NCI-H2107 treated with DMSO at 0.1 percent for 48 hours (cell line): ENCODE data around the gene YAP1.
"Not testable (repeated sequence)": the region's sequence is repeated elsewhere in the genome, so short reads cannot be mapped to it uniquely, and the experiment has no call there.

ENCODE experiments used
- DNase-seq: peaks from one replicate; lab custom pipeline; 2025; ENCODE audit not compliant: unreplicated experiment; lab: John Stamatoyannopoulos, UW

The YAP1 gene

GRCh38 chr11:102238391-102238821 is 128.2 kb downstream of the YAP1 start:
- DNase-seq, result no peak

DNA sequence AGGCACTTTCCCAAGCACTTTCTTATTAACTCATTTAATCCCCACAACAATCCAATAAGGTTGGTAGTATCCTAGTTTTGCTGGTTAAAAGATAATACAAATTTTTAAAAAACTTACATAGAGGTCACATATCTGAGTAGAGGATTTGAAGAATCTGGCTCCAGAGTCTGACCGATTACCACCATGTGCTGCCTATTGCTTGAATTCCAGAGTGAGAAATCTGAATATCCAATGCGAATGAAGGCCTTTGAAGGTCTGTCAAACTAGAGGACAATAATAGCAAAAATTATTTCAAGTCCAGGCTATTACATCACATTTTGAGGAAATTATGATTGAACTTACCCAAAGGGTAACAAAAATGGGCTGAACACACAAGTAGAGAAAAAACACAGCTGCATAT is 129.2 kb downstream of the YAP1 start:
- no peak for DNase-seq

- no peak for DNase-seq
These were observed 129.7 kb downstream of the YAP1 start for GRCh38 chr11:102239911-102240310.

DNA sequence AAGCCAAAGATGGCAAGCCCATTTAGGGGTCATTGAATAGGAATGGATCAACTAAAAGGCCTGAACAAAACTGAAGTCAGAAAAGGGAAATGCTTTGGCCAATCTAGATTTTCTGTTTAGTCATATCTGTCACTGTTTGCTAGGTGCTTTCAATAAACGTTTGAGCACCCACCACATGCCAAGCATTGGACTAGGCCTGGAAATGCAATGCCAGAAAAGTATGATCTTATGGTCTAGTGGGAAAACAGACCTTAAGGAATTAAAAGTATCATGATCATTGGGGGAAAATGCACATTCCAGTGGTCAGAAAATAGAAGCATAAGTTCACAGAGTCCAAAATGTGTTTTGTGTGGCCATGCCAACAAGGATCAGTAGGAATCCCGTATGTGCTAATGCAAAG is 130.3 kb downstream of the YAP1 start:
- no peak for DNase-seq

DNA sequence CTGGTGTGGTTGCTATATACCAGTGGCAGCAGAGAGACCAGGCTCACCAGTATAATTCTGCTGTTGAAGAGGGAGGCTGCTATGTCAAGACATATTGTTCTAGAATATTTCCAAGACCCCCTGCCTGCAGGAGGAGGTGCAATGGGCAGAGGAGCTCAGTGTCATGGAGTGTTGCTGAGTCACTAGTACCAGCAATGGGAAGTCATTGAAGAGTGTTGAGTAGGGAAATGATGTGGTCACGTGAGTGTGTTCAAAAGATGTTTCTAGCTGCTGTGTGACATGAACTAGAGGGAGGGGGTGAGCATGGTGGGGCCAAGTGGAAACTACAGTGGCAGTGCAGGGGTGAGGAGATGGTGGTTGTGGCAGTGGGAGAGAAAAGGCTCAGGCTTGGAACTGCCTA is 130.8 kb downstream of the YAP1 start:
- DNase-seq, result no peak

DNA sequence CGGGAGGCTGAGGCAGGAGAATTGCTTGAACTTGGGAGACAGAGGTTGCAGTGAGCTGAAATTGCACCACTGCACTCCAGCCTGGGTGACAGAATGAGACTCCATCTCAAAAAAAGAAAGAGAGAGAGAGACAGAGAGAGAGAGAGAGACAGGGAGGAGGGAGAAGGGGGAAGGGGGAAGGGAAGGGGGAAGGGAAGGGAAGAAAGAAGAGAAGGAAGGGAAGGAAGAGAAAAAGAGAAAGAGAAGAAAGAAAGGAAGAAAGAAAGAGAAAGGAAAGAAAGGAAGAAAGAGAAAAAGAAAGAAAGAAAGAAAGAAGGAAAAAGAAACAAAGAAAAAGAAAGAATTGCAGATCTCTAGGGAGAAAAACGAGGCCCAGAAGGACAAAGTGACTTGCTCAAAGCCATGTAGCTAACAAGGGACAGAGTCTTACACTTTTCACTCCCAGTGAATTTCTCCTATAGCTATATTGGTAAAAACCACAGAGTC is 133.2 kb downstream of the YAP1 start:
- DNase-seq, result no peak

- DNase-seq, result no peak
These were observed 134.6 kb downstream of the YAP1 start for GRCh38 chr11:102244681-102245409.

GRCh38 chr11:102251423-102251822 is 141.2 kb downstream of the YAP1 start:
- DNase-seq, result no peak

- DNase-seq, result no peak
These were observed 142.2 kb downstream of the YAP1 start for GRCh38 chr11:102252339-102252891.

DNA sequence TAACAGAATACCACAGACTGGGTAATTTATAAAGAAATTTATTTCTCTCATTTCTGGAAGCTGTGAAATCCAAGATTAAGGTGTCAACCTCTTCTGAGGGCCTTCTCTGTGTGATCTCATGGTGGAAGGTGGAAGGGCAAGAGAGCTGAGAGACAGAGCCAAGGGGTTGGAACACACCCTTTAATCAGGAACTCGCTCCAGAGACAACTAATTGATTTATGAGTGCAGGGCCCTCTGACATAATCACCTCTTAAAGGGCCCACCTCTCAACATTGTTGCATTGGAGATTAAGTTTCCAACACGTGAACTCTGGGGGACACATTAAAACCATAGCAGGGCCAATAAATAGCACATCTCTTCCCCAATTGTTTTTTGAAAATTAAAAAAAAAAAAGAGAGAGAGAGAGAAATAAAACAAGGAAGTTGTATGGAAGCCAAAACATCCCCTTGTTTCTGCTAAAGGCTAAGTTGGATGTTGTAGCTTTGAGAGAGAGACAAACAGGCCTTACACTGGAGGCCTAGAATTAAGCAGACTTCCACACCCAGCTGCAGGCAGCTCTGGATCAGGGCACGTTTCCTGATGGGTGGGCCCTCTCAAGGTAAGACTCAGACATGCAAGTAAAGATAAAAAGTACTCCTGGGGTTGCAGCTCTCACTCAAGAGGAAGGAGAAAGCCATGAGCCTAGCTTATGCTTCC is 142.9 kb downstream of the YAP1 start:
- DNase-seq, result no peak

GRCh38 chr11:102254047-102254446 is 143.8 kb downstream of the YAP1 start:
- DNase-seq, result no peak

- no peak for DNase-seq
These were observed 146.0 kb downstream of the YAP1 start for GRCh38 chr11:102256251-102256650.

DNA sequence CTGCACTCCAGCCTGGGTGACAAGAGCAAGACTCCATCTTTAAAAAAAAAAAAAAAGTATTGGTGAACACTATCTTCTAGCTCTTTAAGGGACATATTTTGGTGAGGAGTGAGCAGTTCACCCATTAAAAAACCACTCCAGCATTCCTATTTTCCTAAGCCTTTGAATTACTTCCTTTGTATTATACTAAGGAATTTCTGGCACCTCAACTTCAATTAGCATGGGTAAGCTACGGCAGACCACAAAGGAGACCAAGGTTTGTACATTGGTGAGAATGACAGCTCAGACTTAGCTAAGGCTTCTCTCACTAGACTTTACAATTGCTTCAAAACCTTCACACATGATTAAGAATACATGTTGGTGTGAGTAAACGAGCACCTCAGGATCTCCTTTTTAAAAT is 150.0 kb downstream of the YAP1 start:
- DNase-seq, result no peak

DNA sequence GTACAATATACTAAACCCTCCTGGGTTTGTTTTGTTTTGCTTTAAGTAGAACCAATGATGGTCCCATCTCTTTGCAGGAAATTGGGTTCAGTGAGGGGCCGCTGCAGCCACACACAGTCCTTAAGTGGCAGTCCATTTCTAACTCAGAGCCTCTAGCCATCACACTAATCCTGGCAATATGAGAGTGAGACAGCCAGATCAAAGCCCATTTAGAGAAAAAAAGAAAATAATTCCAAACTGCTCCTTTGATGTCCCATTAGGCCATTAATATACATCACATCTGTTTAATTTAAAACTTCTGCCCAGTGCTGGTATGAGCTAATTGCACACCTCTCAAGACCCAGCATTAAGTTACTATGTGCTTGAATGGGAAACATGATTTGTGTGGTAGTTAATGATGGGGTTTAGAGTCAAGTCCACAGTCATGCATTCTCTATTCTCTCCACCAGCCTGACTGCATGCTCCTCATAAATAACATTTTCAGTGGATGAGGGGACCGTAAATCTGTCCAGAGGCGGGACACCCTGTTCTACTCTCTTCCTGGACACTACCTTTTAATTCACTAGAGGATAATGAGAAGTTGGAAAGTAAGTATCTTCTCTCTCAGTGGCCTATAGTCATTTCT is 153.2 kb downstream of the YAP1 start:
- no peak for DNase-seq

DNA sequence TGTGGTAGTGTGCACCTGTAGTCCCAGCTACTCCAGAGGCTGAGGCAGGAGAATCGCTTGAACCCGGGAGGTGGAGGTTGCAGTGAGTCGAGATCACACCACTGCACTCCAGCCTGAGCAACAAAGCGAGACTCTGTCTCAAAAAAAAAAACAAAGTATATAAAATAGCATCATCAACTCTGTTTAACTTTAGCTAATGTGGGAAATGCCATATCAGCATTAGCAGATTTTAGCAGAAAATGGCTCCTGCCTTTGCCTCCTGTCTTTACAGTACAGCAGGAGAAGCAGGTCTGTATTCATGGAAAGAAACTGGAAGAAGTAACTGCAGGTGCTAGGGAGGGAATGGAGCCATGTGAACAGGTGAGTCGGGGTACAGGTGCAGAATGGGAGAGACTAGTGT is 154.5 kb downstream of the YAP1 start:
- DNase-seq, result not testable (repeated sequence)

DNA sequence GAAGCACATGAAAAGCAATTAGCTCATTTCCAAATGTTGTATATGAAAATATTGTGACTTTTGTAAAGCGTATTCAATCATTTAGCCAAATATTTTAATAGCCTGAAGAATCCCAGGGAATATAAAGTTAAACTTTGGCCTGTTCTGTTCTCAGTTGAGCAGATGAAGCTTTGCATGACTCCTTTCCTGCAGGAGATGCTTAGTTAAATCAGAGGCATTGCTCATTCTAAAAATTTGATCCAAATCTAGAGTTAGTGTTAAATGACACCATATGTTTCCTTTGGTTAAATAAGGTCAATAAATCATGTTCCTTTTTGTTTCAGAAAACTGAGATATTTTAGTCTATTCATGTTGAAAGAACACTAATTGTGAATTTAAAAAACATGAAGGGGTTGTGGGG is 155.9 kb downstream of the YAP1 start:
- no peak for DNase-seq

- no peak for DNase-seq
These were observed 157.4 kb downstream of the YAP1 start for GRCh38 chr11:102267609-102268008.

GRCh38 chr11:102268083-102268984 is 158.1 kb downstream of the YAP1 start:
- peak; percentile 63 for DNase-seq

DNA sequence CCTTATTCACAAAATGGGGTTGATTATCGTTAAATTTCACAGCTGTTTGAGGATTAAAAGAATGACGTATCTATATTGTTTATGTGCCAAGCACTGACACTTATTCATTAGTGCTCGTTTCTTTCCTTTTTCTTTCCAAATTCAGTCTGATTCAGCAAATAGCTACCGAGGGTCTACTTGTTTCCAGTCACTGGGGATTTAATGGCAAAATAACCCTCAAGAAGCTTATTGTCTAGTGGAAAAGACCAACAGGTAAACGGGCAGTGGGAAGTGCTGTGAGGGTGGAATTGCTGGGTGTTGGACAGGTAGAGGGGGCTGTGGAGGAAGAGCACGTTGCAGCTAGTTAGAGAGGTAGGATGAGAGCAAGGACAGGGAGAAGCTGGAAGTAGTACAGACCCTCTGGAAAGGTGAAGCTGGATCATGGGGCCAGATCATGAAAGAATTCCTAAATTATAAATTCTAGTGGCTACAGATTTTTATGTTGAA is 158.8 kb downstream of the YAP1 start:
- no peak for DNase-seq

GRCh38 chr11:102269927-102270326 is 159.7 kb downstream of the YAP1 start:
- DNase-seq, result no peak
